ENCODE data around the gene ARHGAP29. TPM values are rescaled to one million over a fixed set of nuclear protein-coding genes. Genes with fewer than 3 reads are reported as not detected.

Gene ARHGAP29
- total and polyA plus RNA-seq, 3 donors from 2014 or later: 24.9 to 41.7 (median 34.7) TPM

DNA sequence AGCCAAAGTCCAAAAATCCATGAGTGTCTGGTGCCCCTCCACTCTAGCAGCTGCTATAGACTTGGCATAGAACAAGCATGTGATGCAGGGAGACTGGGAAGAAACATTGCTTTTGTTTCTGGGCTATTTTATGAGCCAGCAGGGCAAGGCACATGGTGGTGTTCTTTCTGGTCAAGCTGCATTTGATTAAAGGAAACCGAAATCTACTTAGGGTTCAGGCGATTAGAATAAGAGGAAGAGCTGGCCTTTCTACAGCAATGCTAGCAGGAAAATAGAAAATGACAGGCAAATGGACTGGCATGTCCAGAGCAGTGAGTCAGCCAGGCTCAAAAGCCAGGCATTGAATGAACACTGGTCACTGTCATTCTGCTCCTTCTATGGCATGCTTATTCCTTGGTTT, 28.5 kb upstream of the ARHGAP29 start:
- no peak overlapping the region for H3K27ac ChIP-seq
- H3K27me3 ChIP-seq: no peaks in the 10 kb centered on the region
- intact Hi-C loops (cut with DNase I; ENCODE audit: low total_unique reads): no loop called here
- 74 to 81% methylated on average over 2 of the region's 2 CpGs for WGBS, 2 donors
- H3K4me3 ChIP-seq: no peak overlapping the region
- H3K4me1 ChIP-seq: no peaks in the 10 kb centered on the region
- TF ChIP-seq POLR2A (IDR thresholded peaks at IDR 0.05): no peak
- no peak for TF ChIP-seq CTCF (IDR thresholded peaks at IDR 0.05)
- DNase-seq: no peak
- no peaks in the 10 kb centered on the region for H3K36me3 ChIP-seq (ENCODE audit: low read depth, missing control alignments)
- no peaks in the 10 kb centered on the region for H3K9me3 ChIP-seq

- Histone ChIP-seq H3K4me3 (no peak overlapping the region), H3K9me3 (no peaks in the 10 kb centered on the region), H3K27me3 (no peaks in the 10 kb centered on the region), H3K27ac (no peak overlapping the region), H3K4me1 (no peaks in the 10 kb centered on the region), H3K36me3 (ENCODE audit: low read depth, missing control alignments) (no peaks in the 10 kb centered on the region)
- no peak for DNase-seq
- intact Hi-C loops (cut with DNase I; ENCODE audit: low total_unique reads): no loop called here
- TF ChIP-seq POLR2A (IDR thresholded peaks at IDR 0.05) (no peak), CTCF (IDR thresholded peaks at IDR 0.05) (no peak)
- 63 to 73% methylated on average over 3 of the region's 3 CpGs for WGBS, 2 donors
Measured at GRCh38 chr1:94265011-94265422, 27.6 kb upstream of the ARHGAP29 start.

DNA sequence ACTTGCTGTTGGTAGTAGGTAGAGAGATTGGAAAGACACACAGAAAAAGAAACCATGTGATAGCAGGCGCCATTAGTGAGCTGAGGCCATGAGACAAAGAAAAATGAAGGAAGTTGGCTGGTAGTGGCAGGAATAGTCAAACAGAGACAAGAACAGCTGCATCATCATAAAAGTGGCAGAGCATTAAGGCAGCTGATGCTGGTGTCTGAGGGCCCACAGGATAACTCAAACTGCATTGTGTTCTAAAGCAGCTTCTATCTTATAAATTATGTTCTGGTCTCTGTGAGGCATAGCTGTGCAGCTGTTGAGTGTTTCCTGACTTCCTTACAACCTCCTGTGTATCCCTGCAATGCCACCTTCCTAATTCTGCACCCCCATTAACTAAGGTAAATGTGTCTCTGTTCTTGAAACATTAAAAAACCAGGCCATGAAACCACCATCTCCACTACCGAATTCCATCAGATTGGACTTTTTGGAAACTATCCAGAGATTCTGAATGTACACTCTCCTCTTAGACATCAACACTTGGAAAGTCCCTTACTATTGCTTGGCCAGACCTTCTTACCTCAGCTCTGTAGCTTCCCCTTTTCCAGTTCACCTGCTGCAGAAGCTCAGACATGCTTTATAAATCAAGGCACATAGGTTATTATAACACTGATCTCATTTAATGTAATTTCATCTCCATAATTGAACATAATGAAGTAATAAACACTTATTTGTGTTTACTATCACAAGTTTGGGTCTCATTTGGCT, 23.4 kb upstream of the ARHGAP29 start:
- 93 to 95% methylated on average over 2 of the region's 2 CpGs for WGBS, 2 donors

DNA sequence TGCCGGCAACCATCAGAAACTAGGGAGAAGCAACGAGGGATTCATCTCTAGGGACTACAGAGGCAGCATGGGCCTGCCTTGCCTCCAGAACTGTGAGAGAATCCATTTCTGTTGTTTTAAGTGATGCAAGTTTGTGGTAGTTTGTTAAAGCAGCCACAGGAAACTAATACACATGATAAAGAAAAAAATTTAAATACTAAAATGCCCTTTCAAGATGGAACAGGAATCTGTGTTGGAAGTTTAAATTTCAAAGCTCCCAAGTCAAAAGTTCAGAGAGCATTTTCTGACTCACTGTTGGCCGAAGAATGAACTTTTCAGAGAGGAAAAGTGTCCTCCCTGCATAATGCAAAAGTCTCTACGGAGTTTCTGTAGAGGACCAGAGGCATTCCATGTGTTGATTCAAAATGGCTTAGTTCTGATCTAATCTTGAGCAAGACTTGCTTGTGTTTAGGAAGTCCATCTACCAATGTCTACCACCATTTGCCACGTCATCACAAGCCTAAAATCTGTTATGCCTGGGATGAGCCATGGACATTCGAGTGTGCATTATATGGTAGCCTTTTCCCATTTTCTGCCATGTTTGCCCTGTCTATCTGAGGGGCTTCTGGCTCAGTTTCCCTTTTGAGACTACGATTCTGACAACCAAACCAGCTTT, 22.4 kb upstream of the ARHGAP29 start:
- TF ChIP-seq POLR2A (IDR thresholded peaks at IDR 0.05) (no peak), CTCF (IDR thresholded peaks at IDR 0.05) (no peak)
- Histone ChIP-seq H3K4me1 (no peaks in the 10 kb centered on the region), H3K36me3 (ENCODE audit: low read depth, missing control alignments) (no peaks in the 10 kb centered on the region), H3K9me3 (no peaks in the 10 kb centered on the region), H3K4me3 (no peak overlapping the region), H3K27me3 (no peaks in the 10 kb centered on the region), H3K27ac (no peak overlapping the region)
- WGBS, 2 donors: 83 to 93% methylated on average over 7 of the region's 7 CpGs
- no peak for DNase-seq
- intact Hi-C loops (cut with DNase I; ENCODE audit: low total_unique reads): no loop called here

More for the DNA sequence above, 23.4 kb upstream of the ARHGAP29 start:
- Histone ChIP-seq H3K4me3 (no peak overlapping the region), H3K9me3 (no peaks in the 10 kb centered on the region), H3K27me3 (no peaks in the 10 kb centered on the region), H3K4me1 (no peaks in the 10 kb centered on the region), H3K27ac (no peak overlapping the region), H3K36me3 (ENCODE audit: low read depth, missing control alignments) (no peaks in the 10 kb centered on the region)
- intact Hi-C loops (cut with DNase I; ENCODE audit: low total_unique reads): no loop called here
- TF ChIP-seq POLR2A (IDR thresholded peaks at IDR 0.05): no peak
- no peak for TF ChIP-seq CTCF (IDR thresholded peaks at IDR 0.05)
- DNase-seq: no peak
